ENCODE measurements around the gene UBTD2.

The UBTD2 gene

DNA sequence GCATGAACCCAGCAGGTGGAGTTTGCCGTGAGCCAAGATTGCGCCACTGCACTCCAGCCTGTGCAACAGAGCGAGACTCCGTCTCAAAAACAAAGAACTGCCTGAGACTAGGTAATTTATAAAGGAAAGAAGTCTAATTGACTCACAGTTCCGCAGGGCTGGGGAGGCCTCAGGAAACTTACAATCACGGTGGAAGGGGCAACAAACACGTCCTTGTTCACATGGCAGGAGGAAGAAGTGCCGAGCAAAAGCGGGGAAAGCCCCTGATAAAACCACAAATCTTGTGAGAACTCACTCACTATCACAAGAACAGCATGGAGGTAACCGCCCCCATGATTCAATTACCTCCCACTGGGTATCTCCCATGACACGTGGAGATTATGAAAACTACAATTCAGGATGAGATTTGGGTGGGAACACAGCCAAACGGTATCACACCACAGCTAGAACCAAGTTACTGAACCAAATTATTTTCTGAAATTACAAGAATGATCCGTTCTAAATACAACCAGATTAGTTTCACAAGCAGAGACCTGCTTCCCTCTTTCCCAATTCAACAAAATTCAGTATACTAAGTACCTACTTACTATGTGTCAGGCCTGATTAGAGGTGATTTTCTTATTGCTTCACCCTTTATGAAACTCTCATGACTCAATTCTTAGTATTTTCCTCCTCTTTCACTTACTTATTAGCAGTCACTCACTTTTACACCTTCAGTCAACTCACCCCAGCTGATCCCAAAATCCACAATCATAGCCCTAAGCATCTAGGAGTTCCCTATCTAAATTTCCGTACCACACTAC lies 8.4 kb downstream of the UBTD2 start:
- DNase-seq (ENCODE audit: low read depth in 2 of 2): peak; percentile 32 to 68
- H3K4me3 ChIP-seq (replicated peaks in 1 of 2; ENCODE audit: low read depth in 2 of 2, low read length in 2 of 2): no peak overlapping the region
- TF ChIP-seq, protein P1, sequence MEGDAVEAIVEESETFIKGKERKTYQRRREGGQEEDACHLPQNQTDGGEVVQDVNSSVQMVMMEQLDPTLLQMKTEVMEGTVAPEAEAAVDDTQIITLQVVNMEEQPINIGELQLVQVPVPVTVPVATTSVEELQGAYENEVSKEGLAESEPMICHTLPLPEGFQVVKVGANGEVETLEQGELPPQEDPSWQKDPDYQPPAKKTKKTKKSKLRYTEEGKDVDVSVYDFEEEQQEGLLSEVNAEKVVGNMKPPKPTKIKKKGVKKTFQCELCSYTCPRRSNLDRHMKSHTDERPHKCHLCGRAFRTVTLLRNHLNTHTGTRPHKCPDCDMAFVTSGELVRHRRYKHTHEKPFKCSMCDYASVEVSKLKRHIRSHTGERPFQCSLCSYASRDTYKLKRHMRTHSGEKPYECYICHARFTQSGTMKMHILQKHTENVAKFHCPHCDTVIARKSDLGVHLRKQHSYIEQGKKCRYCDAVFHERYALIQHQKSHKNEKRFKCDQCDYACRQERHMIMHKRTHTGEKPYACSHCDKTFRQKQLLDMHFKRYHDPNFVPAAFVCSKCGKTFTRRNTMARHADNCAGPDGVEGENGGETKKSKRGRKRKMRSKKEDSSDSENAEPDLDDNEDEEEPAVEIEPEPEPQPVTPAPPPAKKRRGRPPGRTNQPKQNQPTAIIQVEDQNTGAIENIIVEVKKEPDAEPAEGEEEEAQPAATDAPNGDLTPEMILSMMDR (IDR thresholded peaks at IDR 0.05; ENCODE audit: low read depth, low read length): no peak

DNA sequence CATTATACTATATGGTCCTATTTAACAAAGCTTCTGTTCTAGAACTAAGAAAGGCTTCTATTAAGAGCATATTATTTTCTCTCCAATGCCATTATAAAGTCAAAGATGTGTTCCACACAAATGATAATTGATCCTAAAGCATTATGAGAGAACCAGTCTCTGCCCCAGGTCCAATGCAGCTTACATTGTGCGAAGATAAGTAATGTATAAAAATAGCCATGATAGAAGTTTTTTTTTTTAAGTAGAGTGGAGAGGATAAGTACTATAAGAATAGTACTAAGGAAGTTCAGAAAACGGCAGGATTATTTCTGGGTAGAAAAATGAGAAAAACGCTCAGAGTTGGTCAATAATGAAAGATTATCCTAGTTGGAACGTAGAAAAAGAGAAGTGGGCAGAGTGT lies 15.6 kb downstream of the UBTD2 start:
- DNase-seq (ENCODE audit: low read depth in 2 of 2): no peak
- H3K4me3 ChIP-seq (replicated peaks in 1 of 2; ENCODE audit: low read depth in 2 of 2, low read length in 2 of 2): no peak overlapping the region
- TF ChIP-seq, protein P1 (IDR thresholded peaks at IDR 0.05; ENCODE audit: low read depth, low read length): no peak

DNA sequence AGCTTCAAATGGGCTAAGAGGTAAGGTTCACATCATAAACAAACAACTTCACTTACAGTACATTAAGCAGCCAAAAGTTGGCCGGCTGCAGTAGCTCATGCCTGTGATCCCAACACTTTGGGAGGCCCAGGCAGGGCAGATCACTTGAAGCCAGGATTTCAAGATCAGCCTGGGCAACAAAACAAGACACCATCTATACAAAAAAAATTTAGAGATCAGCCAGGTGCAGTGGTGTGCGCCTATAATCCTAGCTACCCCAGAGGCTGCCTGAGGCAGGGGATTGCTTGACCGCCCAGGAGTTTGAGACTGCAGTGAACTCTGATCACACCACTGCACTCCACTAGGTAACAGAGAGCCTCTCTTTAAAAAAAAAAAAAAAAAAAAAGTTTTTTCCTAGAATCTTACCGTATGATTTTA lies 16.9 kb downstream of the UBTD2 start:
- TF ChIP-seq, protein P1 (IDR thresholded peaks at IDR 0.05; ENCODE audit: low read depth, low read length): no peak
- H3K4me3 ChIP-seq (replicated peaks in 1 of 2; ENCODE audit: low read depth in 2 of 2, low read length in 2 of 2): no peak overlapping the region
- peak in 1 of 2 donors; percentile 23 for DNase-seq (ENCODE audit: low read depth in 2 of 2)

DNA sequence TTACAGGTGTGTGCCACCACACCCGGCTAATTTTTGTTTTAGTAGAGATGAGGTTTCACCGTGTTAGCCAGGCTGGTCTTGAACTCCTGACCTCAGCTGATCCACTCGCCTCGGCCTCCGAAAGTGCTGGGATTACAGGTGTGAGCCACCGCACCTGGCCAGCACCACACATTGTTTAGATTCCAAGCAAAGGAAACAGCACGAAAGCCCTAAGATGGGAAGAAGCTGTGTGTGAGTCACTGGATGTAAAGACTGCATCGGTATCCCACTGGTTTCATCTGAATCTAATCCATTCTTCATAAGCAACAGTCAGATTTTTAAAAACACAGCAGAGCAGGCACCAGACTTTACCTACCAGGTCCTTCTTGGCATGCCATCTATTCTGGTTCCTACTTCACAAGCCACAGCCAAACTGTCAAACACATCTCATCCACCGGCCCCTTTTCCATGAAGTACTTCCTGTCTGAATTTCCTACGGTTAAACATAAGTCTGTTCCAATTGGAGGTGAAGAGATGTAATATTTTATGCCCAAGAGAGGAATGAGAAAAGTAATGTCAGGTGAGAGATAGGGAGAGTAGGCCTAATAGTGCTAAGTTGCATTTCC lies 17.4 kb downstream of the UBTD2 start:
- no peak overlapping the region for H3K4me3 ChIP-seq (replicated peaks in 1 of 2; ENCODE audit: low read depth in 2 of 2, low read length in 2 of 2)
- DNase-seq (ENCODE audit: low read depth in 2 of 2): no peak
- TF ChIP-seq, protein P1 (IDR thresholded peaks at IDR 0.05; ENCODE audit: low read depth, low read length): no peak

DNA sequence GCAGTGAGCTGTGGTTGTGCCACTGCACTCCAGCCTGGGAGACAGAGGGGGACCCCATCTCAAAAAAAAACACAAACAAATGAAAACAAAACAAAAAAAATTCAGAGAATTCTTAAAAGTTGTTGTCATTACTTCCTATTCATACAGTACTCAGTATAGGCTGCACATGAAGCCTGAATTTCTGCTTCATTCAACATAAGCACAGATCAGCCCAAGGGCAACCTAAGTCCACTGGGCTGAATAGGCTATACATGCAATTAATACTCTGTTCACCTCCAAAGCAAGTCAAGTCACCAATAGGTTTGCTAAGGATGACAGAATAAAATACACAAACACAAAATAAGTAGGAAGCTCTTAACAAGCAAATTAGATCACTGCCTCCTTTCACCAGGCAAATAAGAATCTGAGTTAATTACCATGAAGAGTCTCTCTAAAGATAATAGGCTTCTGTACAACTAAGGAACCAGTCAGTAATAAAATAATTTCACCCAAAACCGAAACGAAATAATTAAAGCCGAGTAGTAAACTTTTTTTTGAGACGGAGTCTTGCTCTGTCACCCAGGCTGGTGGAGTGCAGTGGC lies 18.7 kb downstream of the UBTD2 start:
- DNase-seq (ENCODE audit: low read depth in 2 of 2): no peak
- H3K4me3 ChIP-seq (replicated peaks in 1 of 2; ENCODE audit: low read depth in 2 of 2, low read length in 2 of 2): no peak overlapping the region
- TF ChIP-seq, protein P1 (IDR thresholded peaks at IDR 0.05; ENCODE audit: low read depth, low read length): no peak

DNA sequence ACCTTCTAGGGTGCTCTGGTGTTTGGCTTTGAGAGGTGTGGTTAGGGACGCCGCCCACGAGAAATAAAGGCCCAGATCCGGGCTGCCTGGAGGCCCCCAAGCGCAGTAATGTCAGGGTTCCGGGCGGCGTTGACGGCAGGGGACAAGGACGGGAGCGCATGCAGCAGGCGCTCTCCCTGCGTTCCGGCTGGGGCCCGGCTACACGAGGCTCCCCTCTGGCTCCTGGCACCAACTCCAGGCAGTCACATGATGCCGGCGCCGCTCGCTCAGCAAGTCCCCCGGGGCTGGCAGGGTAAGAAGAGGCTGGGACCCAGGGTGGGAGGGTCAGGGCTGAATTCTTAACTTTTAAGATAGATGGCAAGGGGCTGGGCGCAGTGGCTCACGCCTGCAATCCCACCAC lies 28.1 kb downstream of the UBTD2 start:
- no peak overlapping the region for H3K4me3 ChIP-seq (replicated peaks in 1 of 2; ENCODE audit: low read depth in 2 of 2, low read length in 2 of 2)
- no peak for DNase-seq (ENCODE audit: low read depth in 2 of 2)
- TF ChIP-seq, protein P1 (IDR thresholded peaks at IDR 0.05; ENCODE audit: low read depth, low read length): no peak

Data from cardiac fibroblast (primary cell).